RWPE1 (cell line): ENCODE data around the gene PRDM10.
"Not testable (repeated sequence)": the region's sequence is repeated elsewhere in the genome, so short reads cannot be mapped to it uniquely, and the experiment has no call there.

ENCODE experiments used
- CTCF ChIA-PET: fragments of 350-600 bp; sonication (Branson Sonifier 250); formaldehyde crosslinking; extraction: SDS; loops from one replicate; lab custom pipeline; 2021; lab: Yijun Ruan, JAX
- POLR2A ChIA-PET: fragments of 400-600 bp; formaldehyde crosslinking; extraction: SDS; loops from one replicate; lab custom pipeline; 2020; ENCODE audit warnings: antibody characterized with exemption; ENCODE audit not compliant: low non-redundant PET; lab: Yijun Ruan, JAX
- DNase-seq: peaks from one replicate; pipeline ENCODE4 v3.0.0; 2012; ENCODE audit warnings: low spot score
- H3K27ac ChIP-seq: fragments of 450-650 bp; 2 replicates; pipeline ENCODE4 v1.5.1; 2017
- CTCF ChIP-seq: fragments of 450-650 bp; conservative IDR thresholded peaks from 2 replicates; pipeline ENCODE4 v1.5.1; 2017; ENCODE audit warnings: low read depth, mild to moderate bottlenecking

PRDM10 gene

GRCh38 chr11:129976328-129976727 lies 26.3 kb downstream of the PRDM10 start:
- no peak overlapping the region for H3K27ac ChIP-seq
- CTCF ChIA-PET, result no interaction called here
- TF ChIP-seq CTCF, result no peak
- no peak for DNase-seq
- POLR2A ChIA-PET, result no interaction called here

GRCh38 chr11:129975543-129975942 lies 27.1 kb downstream of the PRDM10 start:
- ChIA-PET POLR2A (no interaction called here), CTCF (no interaction called here)
- no peak overlapping the region for H3K27ac ChIP-seq
- no peak for DNase-seq
- TF ChIP-seq CTCF, result no peak

GRCh38 chr11:129974672-129975071 lies 28.0 kb downstream of the PRDM10 start:
- H3K27ac ChIP-seq, result no peak overlapping the region
- ChIA-PET CTCF (no interaction called here), POLR2A (no interaction called here)
- no peak for TF ChIP-seq CTCF
- DNase-seq, result no peak

GRCh38 chr11:129974237-129974636 lies 28.4 kb downstream of the PRDM10 start:
- CTCF ChIA-PET, result no interaction called here
- POLR2A ChIA-PET, result no interaction called here
- no peak for DNase-seq
- TF ChIP-seq CTCF, result no peak
- H3K27ac ChIP-seq, result no peak overlapping the region

GRCh38 chr11:129973809-129974208 lies 28.8 kb downstream of the PRDM10 start:
- CTCF ChIA-PET, result no interaction called here

GRCh38 chr11:129973068-129973467 lies 29.6 kb downstream of the PRDM10 start:
- POLR2A ChIA-PET, result no interaction called here
- no peak for TF ChIP-seq CTCF

More at GRCh38 chr11:129973809-129974208, 28.8 kb downstream of the PRDM10 start:
- POLR2A ChIA-PET, result no interaction called here
- no peak for DNase-seq
- H3K27ac ChIP-seq, result no peak overlapping the region
- no peak for TF ChIP-seq CTCF

GRCh38 chr11:129972611-129973010 lies 30.0 kb downstream of the PRDM10 start:
- no peak overlapping the region for H3K27ac ChIP-seq
- ChIA-PET CTCF (no interaction called here), POLR2A (no interaction called here)
- no peak for DNase-seq
- no peak for TF ChIP-seq CTCF

More at GRCh38 chr11:129973068-129973467, 29.6 kb downstream of the PRDM10 start:
- DNase-seq, result no peak
- no peak overlapping the region for H3K27ac ChIP-seq
- CTCF ChIA-PET, result no interaction called here

- H3K27ac ChIP-seq, DNase-seq, POLR2A ChIA-PET: not testable (repeated sequence)
- CTCF ChIA-PET, result interaction anchor here (0.6 kb wide), 1 partner anchor 723 kb away, joined by 3 read pairs; no protein-coding TSS in a partner anchor
These were observed 30.8 kb downstream of the PRDM10 start for GRCh38 chr11:129971856-129972255.
